Measurements from ENCODE around the gene GPNMB.

DNA sequence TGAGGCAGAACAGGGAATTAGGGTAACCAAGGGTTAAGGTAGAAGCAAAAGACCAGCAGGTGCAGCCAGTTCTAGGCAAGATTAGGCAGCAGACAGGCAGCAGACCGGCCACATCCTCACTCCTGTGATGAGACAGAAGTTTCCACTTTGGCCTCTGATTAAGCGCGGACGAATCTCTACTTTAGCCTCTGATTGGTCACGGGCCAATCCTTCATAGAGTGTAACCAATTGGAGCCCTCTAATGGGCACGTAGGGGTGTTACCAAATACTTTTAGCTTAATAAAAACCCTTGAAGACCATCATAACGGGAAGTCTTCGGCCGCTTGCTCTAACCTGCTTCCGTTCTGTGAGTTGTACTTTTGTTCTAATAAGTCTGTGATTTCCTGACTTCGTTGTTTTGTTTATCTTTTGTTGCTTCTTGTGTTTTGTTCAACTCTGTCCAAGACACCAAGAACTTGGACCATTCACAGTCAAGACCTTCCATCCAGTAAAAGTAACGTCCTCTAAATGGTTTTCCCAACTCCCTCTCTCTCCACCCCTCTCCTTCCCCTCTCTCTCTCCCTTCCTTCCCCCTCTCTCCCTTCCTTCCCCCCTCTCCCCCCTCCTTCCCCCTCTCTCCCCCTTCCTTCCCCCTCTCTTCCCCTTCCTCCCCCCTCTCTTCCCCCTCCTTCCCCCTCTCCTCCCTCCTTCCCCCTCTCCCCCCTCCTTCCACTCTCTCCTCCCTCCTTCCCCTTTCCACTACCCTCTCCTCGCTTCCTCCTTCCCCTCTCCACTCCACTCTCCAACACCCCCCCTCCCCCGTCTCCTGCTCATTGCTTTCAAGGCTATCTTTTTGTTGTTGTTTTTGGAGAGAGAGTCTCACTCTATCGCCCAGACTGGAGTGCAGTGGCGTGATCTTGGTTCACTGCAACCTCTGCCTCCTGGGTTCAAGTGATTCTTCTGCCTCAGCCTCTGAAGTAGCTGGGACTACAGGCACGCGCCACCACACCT lies 39.4 kb downstream of the GPNMB start:
- TF ChIP-seq, protein P1, sequence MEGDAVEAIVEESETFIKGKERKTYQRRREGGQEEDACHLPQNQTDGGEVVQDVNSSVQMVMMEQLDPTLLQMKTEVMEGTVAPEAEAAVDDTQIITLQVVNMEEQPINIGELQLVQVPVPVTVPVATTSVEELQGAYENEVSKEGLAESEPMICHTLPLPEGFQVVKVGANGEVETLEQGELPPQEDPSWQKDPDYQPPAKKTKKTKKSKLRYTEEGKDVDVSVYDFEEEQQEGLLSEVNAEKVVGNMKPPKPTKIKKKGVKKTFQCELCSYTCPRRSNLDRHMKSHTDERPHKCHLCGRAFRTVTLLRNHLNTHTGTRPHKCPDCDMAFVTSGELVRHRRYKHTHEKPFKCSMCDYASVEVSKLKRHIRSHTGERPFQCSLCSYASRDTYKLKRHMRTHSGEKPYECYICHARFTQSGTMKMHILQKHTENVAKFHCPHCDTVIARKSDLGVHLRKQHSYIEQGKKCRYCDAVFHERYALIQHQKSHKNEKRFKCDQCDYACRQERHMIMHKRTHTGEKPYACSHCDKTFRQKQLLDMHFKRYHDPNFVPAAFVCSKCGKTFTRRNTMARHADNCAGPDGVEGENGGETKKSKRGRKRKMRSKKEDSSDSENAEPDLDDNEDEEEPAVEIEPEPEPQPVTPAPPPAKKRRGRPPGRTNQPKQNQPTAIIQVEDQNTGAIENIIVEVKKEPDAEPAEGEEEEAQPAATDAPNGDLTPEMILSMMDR (conservative IDR thresholded peaks at IDR 0.05; ENCODE audit: low read depth, low read length): no peak
- TF ChIP-seq EZH2 (IDR thresholded peaks at IDR 0.05; ENCODE audit: low read length, unreplicated experiment) (no peak), EZH2phosphoT487 (IDR thresholded peaks at IDR 0.05; ENCODE audit: borderline replicate concordance, low read length) (no peak)
